Endothelial cell of umbilical vein (primary cell): Measurements from ENCODE around the gene SRRM5. TPM values are rescaled to one million over a fixed set of nuclear protein-coding genes. Genes with fewer than 3 reads are reported as not detected.

Experiments
- BruUV-seq: library from RNA; stranded (reverse); fragments of 400-500 nt; replicated peaks from 2 replicates; lab custom pipeline; 2021; lab: Mats Ljungman, UMichigan
- CTCF ChIA-PET: fragments of 300-600, 350-600 bp; sonication (Branson Sonifier 250); formaldehyde crosslinking; loops from one replicate; lab custom pipeline; 2021; ENCODE audit warnings: antibody characterized with exemption, inconsistent platforms; lab: Charles Lee
- POLR2A ChIA-PET: fragments of 300-600, 350-600 bp; sonication (Branson Sonifier 250); formaldehyde crosslinking; loops from one replicate; lab custom pipeline; 2021; ENCODE audit warnings: antibody characterized with exemption, inconsistent platforms; lab: Charles Lee
- DNase-seq: peaks from one replicate; pipeline ENCODE4 v3.0.0-alpha.2; 2011; ENCODE audit warnings: low read depth, low spot score
- FAIRE-seq: peaks from 2 replicates; lab custom pipeline; 2011; peaks lifted over from hg19 to GRCh38; lab: Jason Lieb, UNC
- H2AFZ ChIP-seq: 2 replicates; pipeline ENCODE4 v1.6.0; 2012; ENCODE audit warnings: low read depth, low read length, control low read depth, inconsistent platforms
- H3K27ac ChIP-seq: 2 replicates; pipeline ENCODE4 v1.5.1; 2011; ENCODE audit warnings: low read depth, mild to moderate bottlenecking, control low read depth, low read length, moderate library complexity; ENCODE audit not compliant: insufficient read depth
- H3K27me3 ChIP-seq, 2 experiments: 2 replicates each; pipeline versions ENCODE4 v1.6.0 to v1.6.1; 2011; ENCODE audit warnings: low read length in 2 of 2, mixed read lengths in 1 of 2; ENCODE audit not compliant: control insufficient read depth in 2 of 2, insufficient read depth in 2 of 2
- H3K36me3 ChIP-seq, 2 experiments: 2 replicates in 1 of 2; 3 replicates in 1 of 2; pipeline ENCODE4 v1.5.1; 2011; ENCODE audit warnings: low read length in 2 of 2, mild to moderate bottlenecking in 1 of 2, moderate library complexity in 1 of 2; ENCODE audit not compliant: control insufficient read depth in 2 of 2, insufficient read depth in 2 of 2; ENCODE audit errors: extremely low read depth in 1 of 2
- H3K4me1 ChIP-seq: 3 replicates; pipeline ENCODE4 v1.5.1; 2011; ENCODE audit warnings: mild to moderate bottlenecking, low read length; ENCODE audit not compliant: control insufficient read depth, insufficient read depth; ENCODE audit errors: extremely low read depth
- H3K4me2 ChIP-seq: 2 replicates; pipeline ENCODE4 v1.6.1; 2011; ENCODE audit warnings: low read length, control low read depth, mixed read lengths; ENCODE audit not compliant: insufficient read depth
- H3K4me3 ChIP-seq, 3 experiments: fragments of 200-600 bp in 1 of 3; sonication (generic), shearing (Covaris generic) in 1 of 3; replicated peaks in 1 of 3; 2 replicates each; pipeline ENCODE4 v1.5.1; 2011 to 2016; ENCODE audit warnings: control low read depth in 3 of 3, low read length in 3 of 3, mild to moderate bottlenecking in 2 of 3, inconsistent platforms in 1 of 3, low read depth in 1 of 3, moderate library complexity in 1 of 3; ENCODE audit not compliant: insufficient read depth in 1 of 3
- H3K79me2 ChIP-seq: 2 replicates; pipeline ENCODE4 v1.6.0; 2012; ENCODE audit warnings: low read length, inconsistent platforms; ENCODE audit not compliant: control insufficient read depth, insufficient read depth
- H3K9ac ChIP-seq: replicated peaks from 2 replicates; pipeline ENCODE3; 2011; ENCODE audit warnings: low read length, control low read depth; ENCODE audit not compliant: insufficient read depth; ENCODE audit errors: extremely low read depth
- H3K9me1 ChIP-seq: replicated peaks from 3 replicates; pipeline ENCODE4 v1.6.0; 2011; ENCODE audit warnings: mild to moderate bottlenecking, low read length; ENCODE audit not compliant: control insufficient read depth, insufficient read depth; ENCODE audit errors: extremely low read depth
- H3K9me3 ChIP-seq: replicated peaks from 2 replicates; pipeline ENCODE4 v1.5.1; 2012; ENCODE audit warnings: low read length, inconsistent platforms; ENCODE audit not compliant: control insufficient read depth, insufficient read depth
- H4K20me1 ChIP-seq: replicated peaks from 2 replicates; pipeline ENCODE3; 2011; ENCODE audit warnings: mild to moderate bottlenecking, low read length; ENCODE audit not compliant: control insufficient read depth, insufficient read depth; ENCODE audit errors: extremely low read depth
- EZH2 ChIP-seq: IDR thresholded peaks from 2 replicates; pipeline ENCODE4 v1.6.1; 2012; ENCODE audit warnings: borderline replicate concordance, low read depth, mild to moderate bottlenecking, moderate library complexity, low read length, inconsistent platforms; ENCODE audit not compliant: severe bottlenecking
- FOS ChIP-seq: IDR thresholded peaks from 2 replicates; pipeline ENCODE4 v1.6.1; 2011; ENCODE audit warnings: mild to moderate bottlenecking, low read length, moderate library complexity, borderline replicate concordance; ENCODE audit not compliant: insufficient read depth
- GATA2 ChIP-seq: IDR thresholded peaks from 2 replicates; pipeline ENCODE4 v1.7.0; 2011; ENCODE audit warnings: low read depth, mild to moderate bottlenecking, moderate library complexity, mixed read lengths, low read length; ENCODE audit not compliant: insufficient read length, insufficient read depth
- JUN ChIP-seq: IDR thresholded peaks from 2 replicates; pipeline ENCODE4 v1.6.1; 2011; ENCODE audit warnings: borderline replicate concordance, low read depth; ENCODE audit not compliant: insufficient read length, insufficient read depth
- MYC ChIP-seq: IDR thresholded peaks from one replicate; pipeline ENCODE4 v1.6.1; 2011; ENCODE audit warnings: mild to moderate bottlenecking, low read depth, low read length
- POLR2A ChIP-seq: IDR thresholded peaks from 2 replicates; pipeline ENCODE4 v1.6.1; 2012; ENCODE audit warnings: low read depth, mild to moderate bottlenecking, control low read depth, low read length
- POLR2AphosphoS5 ChIP-seq: IDR thresholded peaks from 2 replicates; pipeline ENCODE4 v1.6.1; 2012; ENCODE audit warnings: low read depth, mild to moderate bottlenecking, control low read depth, low read length, moderate library complexity; ENCODE audit not compliant: insufficient read depth
- dilution Hi-C: fragments of 300-500 bp; cut with MboI; formaldehyde crosslinking; loops from one replicate; pipeline ENCODE4 v1.15.0; 2019; ENCODE audit warnings: low sequenced_read_pairs; ENCODE audit not compliant: extremely low pct_ligation_motif_present
- intact Hi-C: fragments of 100-400 bp; cut with micrococcal nuclease; formaldehyde crosslinking; loops from one replicate; pipeline ENCODE4 v1.10.0; 2022
- polyA plus RNA-seq, 4 experiments: library from polyadenylated mRNA; depleted of rRNA in 3 of 4; stranded (reverse) in 3 of 4; unstranded in 1 of 4; fragments of >200 nt; gene quantifications; 2 replicates each; pipeline versions ENCODE4 v1.2.1 to v1.2.3, GENCODE V29; 2011 to 2012; ENCODE audit warnings: missing spikeins in 1 of 4
- total RNA-seq: library from RNA; stranded (reverse); gene quantifications from 2 replicates; pipeline ENCODE4 v1.2.3, GENCODE V29; 2021
- TF ChIP-seq, protein P1 (sequence below): IDR thresholded peaks from 2 replicates; pipeline ENCODE4 v1.6.1; 2011; ENCODE audit not compliant: insufficient read depth, insufficient read length
- TF ChIP-seq, protein P2 (sequence below), 2 donors: IDR thresholded peaks; 1 replicate in 1 of 2; 2 replicates in 1 of 2; pipeline ENCODE4 v1.5.1; 2011; ENCODE audit warnings: low read length in 2 of 2, mild to moderate bottlenecking in 2 of 2, moderate library complexity in 2 of 2, control low read depth in 1 of 2, inconsistent platforms in 1 of 2, low read depth in 1 of 2; ENCODE audit not compliant: insufficient read depth in 1 of 2; ENCODE audit errors: extremely low read depth in 1 of 2

Gene SRRM5
- total and polyA plus RNA-seq, 2 donors (not counting 3 experiments of a cell fraction or from before 2014, with no cell fraction given) = 0.17 to 0.27 TPM

DNA sequence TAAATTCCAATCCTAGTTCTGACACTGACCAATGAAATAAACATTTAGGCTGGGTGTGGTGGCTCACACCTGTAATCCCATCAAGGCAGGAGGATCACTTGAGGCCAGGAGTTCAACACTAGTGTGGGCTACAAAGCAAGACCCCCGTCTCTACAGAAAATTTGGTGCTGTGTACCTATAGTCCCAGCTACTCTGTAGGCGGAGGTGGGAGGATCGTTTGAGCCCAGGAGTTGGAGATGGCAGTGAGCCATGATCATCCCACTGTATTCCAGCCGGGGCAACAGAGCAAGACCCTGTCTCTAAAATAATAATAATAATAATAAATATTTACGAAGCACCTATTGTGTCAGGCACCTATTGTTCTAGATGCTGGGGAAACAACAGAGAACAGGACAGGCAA lies 22.6 kb upstream of the SRRM5 start:
- FAIRE-seq (no peak), DNase-seq (no peak)
- TF ChIP-seq EZH2 (no peak), JUN (no peak), GATA2 (no peak), MYC (no peak), POLR2AphosphoS5 (no peak), FOS (no peak), POLR2A (no peak)
- TF ChIP-seq, protein P1, sequence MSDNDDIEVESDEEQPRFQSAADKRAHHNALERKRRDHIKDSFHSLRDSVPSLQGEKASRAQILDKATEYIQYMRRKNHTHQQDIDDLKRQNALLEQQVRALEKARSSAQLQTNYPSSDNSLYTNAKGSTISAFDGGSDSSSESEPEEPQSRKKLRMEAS = no peak
- TF ChIP-seq, protein P2, sequence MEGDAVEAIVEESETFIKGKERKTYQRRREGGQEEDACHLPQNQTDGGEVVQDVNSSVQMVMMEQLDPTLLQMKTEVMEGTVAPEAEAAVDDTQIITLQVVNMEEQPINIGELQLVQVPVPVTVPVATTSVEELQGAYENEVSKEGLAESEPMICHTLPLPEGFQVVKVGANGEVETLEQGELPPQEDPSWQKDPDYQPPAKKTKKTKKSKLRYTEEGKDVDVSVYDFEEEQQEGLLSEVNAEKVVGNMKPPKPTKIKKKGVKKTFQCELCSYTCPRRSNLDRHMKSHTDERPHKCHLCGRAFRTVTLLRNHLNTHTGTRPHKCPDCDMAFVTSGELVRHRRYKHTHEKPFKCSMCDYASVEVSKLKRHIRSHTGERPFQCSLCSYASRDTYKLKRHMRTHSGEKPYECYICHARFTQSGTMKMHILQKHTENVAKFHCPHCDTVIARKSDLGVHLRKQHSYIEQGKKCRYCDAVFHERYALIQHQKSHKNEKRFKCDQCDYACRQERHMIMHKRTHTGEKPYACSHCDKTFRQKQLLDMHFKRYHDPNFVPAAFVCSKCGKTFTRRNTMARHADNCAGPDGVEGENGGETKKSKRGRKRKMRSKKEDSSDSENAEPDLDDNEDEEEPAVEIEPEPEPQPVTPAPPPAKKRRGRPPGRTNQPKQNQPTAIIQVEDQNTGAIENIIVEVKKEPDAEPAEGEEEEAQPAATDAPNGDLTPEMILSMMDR (IDR thresholded peaks at IDR 0.05; ENCODE audit: extremely low read depth in 1 of 2, insufficient read depth in 1 of 2, low read depth in 1 of 2, low read length in 2 of 2) = no peak
- Histone ChIP-seq H4K20me1 (no peaks in the 10 kb centered on the region), H3K36me3 (peaks cover 9 to 27% of the 10 kb centered on the region in 2 experiments), H3K9me1 (no peaks in the 10 kb centered on the region), H3K79me2 (peaks cover 11% of the 10 kb centered on the region), H3K27ac (no peak overlapping the region), H3K4me3 (no peak overlapping the region), H3K9me3 (no peaks in the 10 kb centered on the region), H3K27me3 (no peaks in the 10 kb centered on the region), H3K4me1 (peaks cover 5% of the 10 kb centered on the region), H3K9ac (no peak overlapping the region), H3K4me2 (no peak overlapping the region), H2AFZ (no peak overlapping the region)
- intact Hi-C loops (no loop called here), dilution Hi-C loops (no loop called here)
- CTCF ChIA-PET = interaction anchor here (1.6 kb wide), 1 partner anchor 34 kb away, joined by 8 read pairs; no protein-coding TSS in a partner anchor
- BruUV-seq = no TSS peak
- POLR2A ChIA-PET = interaction anchor here (0.6 kb wide), 1 partner anchor 27 kb away, joined by 4 read pairs; no protein-coding TSS in a partner anchor
